Stomach smooth muscle (tissue), 2 donors: ENCODE results near the gene SPTB.

Source experiments
- H3K27ac ChIP-seq: one replicate; pipeline ENCODE4 v1.7.0; 2013; ENCODE audit warnings: mild to moderate bottlenecking, low read length, inconsistent platforms
- H3K27me3 ChIP-seq, 2 donors: one replicate each; pipeline ENCODE4 v1.7.0; 2013; ENCODE audit warnings: low read length in 2 of 2; ENCODE audit not compliant: insufficient read depth in 2 of 2, control insufficient read depth in 1 of 2
- H3K36me3 ChIP-seq, 2 donors: one replicate each; pipeline ENCODE4 v1.7.0; 2013; ENCODE audit warnings: low read length in 2 of 2; ENCODE audit not compliant: control insufficient read depth in 2 of 2, insufficient read depth in 2 of 2
- H3K4me1 ChIP-seq: one replicate; pipeline ENCODE4 v1.7.0; 2013; ENCODE audit warnings: low read length; ENCODE audit not compliant: control insufficient read depth, insufficient read depth
- H3K4me3 ChIP-seq, 2 donors: one replicate each; pipeline ENCODE4 v1.7.0; 2013; ENCODE audit warnings: low read length in 2 of 2
- H3K9ac ChIP-seq, 2 donors: one replicate each; pipeline ENCODE4 v1.7.0; 2013; ENCODE audit warnings: low read length in 2 of 2, mild to moderate bottlenecking in 1 of 2
- H3K9me3 ChIP-seq, 2 donors: one replicate each; pipeline ENCODE4 v1.7.0; 2013; ENCODE audit warnings: low read length in 2 of 2; ENCODE audit not compliant: control insufficient read depth in 2 of 2
- donor health status: healthy.
- donor health status: Pancreatic carcinoma.

The SPTB gene

GRCh38 chr14:64728856-64729255 lies 150.9 kb downstream of the SPTB start:
- H3K4me1 ChIP-seq = peaks cover 25% of the 10 kb centered on the region
- no peaks in the 10 kb centered on the region for H3K27me3 ChIP-seq
- H3K27ac ChIP-seq = no peak overlapping the region
- H3K9ac ChIP-seq = no peak overlapping the region
- H3K36me3 ChIP-seq = peaks cover 35 to 45% of the 10 kb centered on the region in 2 donors
- no peak overlapping the region for H3K4me3 ChIP-seq
- H3K9me3 ChIP-seq = no peaks in the 10 kb centered on the region

GRCh38 chr14:64728106-64728505 lies 151.6 kb downstream of the SPTB start:
- H3K36me3 ChIP-seq = peaks cover 31 to 42% of the 10 kb centered on the region in 2 donors
- no peak overlapping the region for H3K4me3 ChIP-seq
- no peak overlapping the region for H3K9ac ChIP-seq
- H3K27me3 ChIP-seq = no peaks in the 10 kb centered on the region
- no peaks in the 10 kb centered on the region for H3K9me3 ChIP-seq
- H3K4me1 ChIP-seq = peaks cover 29% of the 10 kb centered on the region
- no peak overlapping the region for H3K27ac ChIP-seq

GRCh38 chr14:64727551-64728071 lies 152.1 kb downstream of the SPTB start:
- Histone ChIP-seq H3K4me1 (peaks cover 34% of the 10 kb centered on the region), H3K27ac (no peak overlapping the region), H3K27me3 (no peaks in the 10 kb centered on the region), H3K4me3 (no peak overlapping the region), H3K9me3 (no peaks in the 10 kb centered on the region), H3K9ac (no peak overlapping the region), H3K36me3 (peaks cover 29 to 39% of the 10 kb centered on the region in 2 donors)

- H3K27me3 ChIP-seq = no peaks in the 10 kb centered on the region
- peaks cover 20 to 29% of the 10 kb centered on the region in 2 donors for H3K36me3 ChIP-seq
- peaks cover 43% of the 10 kb centered on the region for H3K4me1 ChIP-seq
- no peak overlapping the region for H3K4me3 ChIP-seq
- H3K9me3 ChIP-seq = no peaks in the 10 kb centered on the region
- H3K27ac ChIP-seq = no peak overlapping the region
- H3K9ac ChIP-seq = no peak overlapping the region
Observed at GRCh38 chr14:64726585-64726890, 153.2 kb downstream of the SPTB start.

GRCh38 chr14:64725879-64726584 lies 153.7 kb downstream of the SPTB start:
- Histone ChIP-seq H3K9ac (no peak overlapping the region), H3K27ac (no peak overlapping the region), H3K4me1 (peaks cover 48% of the 10 kb centered on the region), H3K4me3 (no peak overlapping the region), H3K9me3 (no peaks in the 10 kb centered on the region), H3K36me3 (peaks cover 18 to 24% of the 10 kb centered on the region in 2 donors), H3K27me3 (no peaks in the 10 kb centered on the region)

GRCh38 chr14:64725261-64725815 lies 154.4 kb downstream of the SPTB start:
- H3K27ac ChIP-seq = no peak overlapping the region
- H3K4me3 ChIP-seq = no peak overlapping the region
- H3K36me3 ChIP-seq = peaks cover 16 to 24% of the 10 kb centered on the region in 2 donors
- H3K4me1 ChIP-seq = peaks cover 55% of the 10 kb centered on the region
- no peaks in the 10 kb centered on the region for H3K27me3 ChIP-seq
- no peak overlapping the region for H3K9ac ChIP-seq
- no peaks in the 10 kb centered on the region for H3K9me3 ChIP-seq

- Histone ChIP-seq H3K27me3 (no peaks in the 10 kb centered on the region), H3K9me3 (no peaks in the 10 kb centered on the region), H3K27ac (peak overlapping the region; percentile 37), H3K36me3 (peaks cover 16 to 20% of the 10 kb centered on the region in 2 donors), H3K4me1 (peaks cover 61% of the 10 kb centered on the region), H3K9ac (no peak overlapping the region), H3K4me3 (peak overlapping the region in 1 of 2 donors; percentile 22)
Observed at GRCh38 chr14:64724578-64724930, 155.2 kb downstream of the SPTB start.

- peak overlapping the region; percentile 37 for H3K27ac ChIP-seq
- H3K9ac ChIP-seq = peak overlapping the region in 1 of 2 donors; percentile 5
- H3K27me3 ChIP-seq = no peaks in the 10 kb centered on the region
- peaks cover 13 to 14% of the 10 kb centered on the region in 2 donors for H3K36me3 ChIP-seq
- H3K4me3 ChIP-seq = no peak overlapping the region
- peaks cover 63% of the 10 kb centered on the region for H3K4me1 ChIP-seq
- no peaks in the 10 kb centered on the region for H3K9me3 ChIP-seq
Observed at GRCh38 chr14:64723691-64724577, 155.8 kb downstream of the SPTB start.

- Histone ChIP-seq H3K4me1 (peaks cover 71% of the 10 kb centered on the region), H3K4me3 (no peak overlapping the region), H3K9me3 (no peaks in the 10 kb centered on the region), H3K27me3 (no peaks in the 10 kb centered on the region), H3K9ac (no peak overlapping the region), H3K36me3 (peaks cover 3 to 5% of the 10 kb centered on the region in 2 donors), H3K27ac (no peak overlapping the region)
Observed at GRCh38 chr14:64722842-64723447, 156.8 kb downstream of the SPTB start.

GRCh38 chr14:64721899-64722298 lies 157.8 kb downstream of the SPTB start:
- peaks cover 0 to 2% of the 10 kb centered on the region in 2 donors for H3K36me3 ChIP-seq
- H3K27me3 ChIP-seq = no peaks in the 10 kb centered on the region
- peaks cover 78% of the 10 kb centered on the region for H3K4me1 ChIP-seq
- H3K4me3 ChIP-seq = no peak overlapping the region
- no peaks in the 10 kb centered on the region for H3K9me3 ChIP-seq
- no peak overlapping the region for H3K9ac ChIP-seq
- H3K27ac ChIP-seq = peak overlapping the region; percentile 77
